Kidney (tissue), 14 donors: ENCODE measurements around the gene CYB5R3. TPM values are rescaled to one million over a fixed set of nuclear protein-coding genes. Genes with fewer than 3 reads are reported as not detected.

ENCODE experiments used
- DNase-seq, 5 donors: peaks; one replicate each; pipeline ENCODE4 v3.0.0-alpha.2; 2013 to 2020
- FAIRE-seq: peaks from 2 replicates; lab custom pipeline; 2012; peaks lifted over from hg19 to GRCh38; lab: Jason Lieb, UNC
- H3K27ac ChIP-seq, 2 donors: one replicate each; pipeline ENCODE4 v1.7.0; 2013; ENCODE audit warnings: low read depth in 2 of 2, low read length in 2 of 2, inconsistent platforms in 1 of 2
- H3K27me3 ChIP-seq: one replicate; pipeline ENCODE4 v1.7.1; 2013; ENCODE audit warnings: low read length, inconsistent platforms; ENCODE audit not compliant: control insufficient read depth, insufficient read depth
- H3K36me3 ChIP-seq, 3 donors: one replicate each; pipeline versions ENCODE4 v1.7.0 to v1.7.1; 2013; ENCODE audit warnings: low read length in 3 of 3, control low read depth in 1 of 3, inconsistent platforms in 1 of 3; ENCODE audit not compliant: insufficient read depth in 3 of 3, control insufficient read depth in 2 of 3
- H3K4me1 ChIP-seq, 3 donors: one replicate each; pipeline versions ENCODE4 v1.7.0 to v1.7.1; 2013; ENCODE audit warnings: low read length in 3 of 3, inconsistent platforms in 1 of 3, low read depth in 1 of 3; ENCODE audit not compliant: control insufficient read depth in 2 of 3, insufficient read depth in 2 of 3
- H3K4me3 ChIP-seq, 3 donors: one replicate each; pipeline versions ENCODE4 v1.7.0 to v1.8.1; 2013; ENCODE audit warnings: low read length in 3 of 3, control low read depth in 1 of 3, inconsistent platforms in 1 of 3
- H3K9ac ChIP-seq, 3 donors: one replicate each; pipeline versions ENCODE4 v1.7.0 to v1.7.1; 2013; ENCODE audit warnings: low read length in 3 of 3, control low read depth in 1 of 3, inconsistent platforms in 1 of 3
- H3K9me3 ChIP-seq, 3 donors: one replicate each; pipeline versions ENCODE4 v1.7.0 to v1.7.1; 2013; ENCODE audit warnings: low read length in 3 of 3, control low read depth in 1 of 3, inconsistent platforms in 1 of 3; ENCODE audit not compliant: control insufficient read depth in 2 of 3, insufficient read depth in 1 of 3
- CTCF ChIP-seq: IDR thresholded peaks from 3 replicates; pipeline ENCODE4 v1.5.1; 2012; ENCODE audit warnings: mild to moderate bottlenecking, moderate library complexity, borderline replicate concordance; ENCODE audit not compliant: insufficient read depth; ENCODE audit errors: extremely low read depth
- intact Hi-C: fragments of 100-400 bp; cut with DNase I; formaldehyde crosslinking; loops from one replicate; pipeline ENCODE4 v1.11.1; 2022
- polyA plus RNA-seq: library from polyadenylated mRNA; stranded (reverse); fragments of 350-450 nt; fragmentation: Illumina TruSeq; extraction: RNeasy Lipid Tissue Mini Kit (QIAGEN cat#74804); gene quantifications from one replicate; pipeline ENCODE4 v1.2.3, GENCODE V29; 2014; ENCODE audit warnings: low read depth, low replicate concordance; ENCODE audit not compliant: insufficient read depth
- total RNA-seq: library from RNA; stranded (reverse); fragmentation: NEBNext Ultra II Directional; extraction: Animal tissue kit (Norgen Biotek cat#: 25700); gene quantifications from one replicate; pipeline ENCODE4 v1.2.1, GENCODE V29; 2021
- donor health status: control.
- donor health status: control.
- donor health status: control.
- donor health status: control.
- donor health status: control.
- donor health status: DM: yes; HTN: yes; CAD: no.
- donor health status: Normal renal cell carcinoma (clear cell type).

CYB5R3 gene
- total and polyA plus RNA-seq, 2 donors from 2014 or later: 287 to 426 TPM

- Histone ChIP-seq H3K9me3 (no peaks in the 10 kb centered on the region), H3K27me3 (no peaks in the 10 kb centered on the region), H3K9ac (no peak overlapping the region), H3K4me3 (no peak overlapping the region), H3K36me3 (peaks cover 0 to 5% (median 0%) of the 10 kb centered on the region in 3 donors), H3K4me1 (peaks cover 0 to 13% (median 5%) of the 10 kb centered on the region in 3 donors), H3K27ac (peak overlapping the region in 1 of 2 donors; percentile 34)
- FAIRE-seq (no peak), DNase-seq (peak in 1 of 5 donors; percentile 72)
- intact Hi-C loops: no loop called here
- TF ChIP-seq CTCF: no peak
Observed at GRCh38 chr22:42696331-42696967, 47.3 kb upstream of the CYB5R3 start.

- DNase-seq (peak in 1 of 5 donors; percentile 56), FAIRE-seq (no peak)
- TF ChIP-seq CTCF: no peak
- intact Hi-C loops: no loop called here
- Histone ChIP-seq H3K9me3 (no peaks in the 10 kb centered on the region), H3K27me3 (no peaks in the 10 kb centered on the region), H3K4me3 (no peak overlapping the region), H3K9ac (no peak overlapping the region), H3K4me1 (peaks cover 0 to 9% (median 4%) of the 10 kb centered on the region in 3 donors), H3K36me3 (peaks cover 0 to 5% (median 0%) of the 10 kb centered on the region in 3 donors), H3K27ac (no peak overlapping the region)
Observed at GRCh38 chr22:42695294-42695693, 46.1 kb upstream of the CYB5R3 start.

- no peak overlapping the region for H3K9ac ChIP-seq
- H3K36me3 ChIP-seq: peaks cover 0 to 5% (median 0%) of the 10 kb centered on the region in 3 donors
- peaks cover 0 to 9% (median 6%) of the 10 kb centered on the region in 3 donors for H3K4me1 ChIP-seq
- peak in 1 of 5 donors; percentile 68 for DNase-seq
- no peaks in the 10 kb centered on the region for H3K27me3 ChIP-seq
- no peak for FAIRE-seq
- H3K4me3 ChIP-seq: no peak overlapping the region
- no peak overlapping the region for H3K27ac ChIP-seq
- intact Hi-C loops: no loop called here
- no peak for TF ChIP-seq CTCF
- no peaks in the 10 kb centered on the region for H3K9me3 ChIP-seq
Observed at GRCh38 chr22:42693763-42694683, 44.8 kb upstream of the CYB5R3 start.
